HEK293 (cell line): ENCODE data around the gene S1PR3.
A peak's percentile ranks its signal among the peaks of the same experiment; 100 is the strongest.

Experiments
- CTCF ChIA-PET: fragments of 350-600 bp; formaldehyde crosslinking; extraction: SDS; loops from one replicate; lab custom pipeline; 2021; ENCODE audit warnings: antibody characterized with exemption; lab: Yijun Ruan, JAX
- POLR2A ChIA-PET: fragments of 300-600 bp; formaldehyde crosslinking; extraction: SDS; loops from one replicate; lab custom pipeline; 2020; ENCODE audit warnings: antibody characterized with exemption, inconsistent platforms; lab: Yijun Ruan, JAX
- H3K27ac ChIP-seq: fragments of 200-500 bp; sonication (Bioruptor generic); 2 replicates; pipeline ENCODE4 v1.5.1; 2014; ENCODE audit warnings: low read depth, low read length, control low read depth, inconsistent platforms; ENCODE audit errors: extremely low read depth
- H3K36me3 ChIP-seq, 2 experiments: fragments of 200-500 bp in 1 of 2; sonication (Bioruptor generic) in 1 of 2; 1 replicate in 1 of 2; 2 replicates in 1 of 2; pipeline ENCODE4 v1.5.1; 2014 to 2017; ENCODE audit warnings: inconsistent platforms in 2 of 2, low read length in 2 of 2; ENCODE audit not compliant: control insufficient read depth in 2 of 2, insufficient read depth in 1 of 2
- H3K4me1 ChIP-seq: fragments of 200-500 bp; sonication (Bioruptor generic); 2 replicates; pipeline ENCODE4 v1.5.1; 2014; ENCODE audit warnings: mild to moderate bottlenecking, low read length, inconsistent platforms; ENCODE audit not compliant: control insufficient read depth, insufficient read depth
- H3K4me3 ChIP-seq: 2 replicates; pipeline ENCODE4 v1.5.1; 2011; ENCODE audit warnings: low read depth, mild to moderate bottlenecking, control low read depth, low read length, moderate library complexity
- H3K9me3 ChIP-seq: fragments of 200-500 bp; sonication (Bioruptor generic); 2 replicates; pipeline ENCODE4 v1.5.1; 2014; ENCODE audit warnings: low read depth, low read length, inconsistent platforms; ENCODE audit not compliant: control insufficient read depth, insufficient read depth
- BCL11B ChIP-seq: fragments of 450-650 bp; formaldehyde crosslinking; IDR thresholded peaks from 2 replicates; pipeline ENCODE4 v1.5.1; 2016; ENCODE audit warnings: low read depth, missing biosample characterization, missing genetic modification characterization
- CTCF ChIP-seq: fragments of 450-650 bp; formaldehyde crosslinking; IDR thresholded peaks from 2 replicates; pipeline ENCODE4 v1.5.1; 2016; ENCODE audit warnings: missing biosample characterization, missing genetic modification characterization
- KLF9 ChIP-seq: fragments of 450-650 bp; formaldehyde crosslinking; IDR thresholded peaks from 2 replicates; pipeline ENCODE4 v1.5.1; 2016; ENCODE audit warnings: missing biosample characterization, missing genetic modification characterization, low read depth
- MZF1 ChIP-seq: fragments of 450-650 bp; formaldehyde crosslinking; IDR thresholded peaks from 2 replicates; pipeline ENCODE4 v1.5.1; 2017; ENCODE audit warnings: missing biosample characterization, missing genetic modification characterization, borderline replicate concordance
- SALL2 ChIP-seq: fragments of 450-650 bp; formaldehyde crosslinking; IDR thresholded peaks from 2 replicates; pipeline ENCODE4 v1.5.0; 2017; ENCODE audit warnings: missing biosample characterization, mild to moderate bottlenecking, missing genetic modification characterization, borderline replicate concordance
- SCRT2 ChIP-seq: fragments of 450-650 bp; formaldehyde crosslinking; IDR thresholded peaks from 2 replicates; pipeline ENCODE4 v1.5.1; 2016; ENCODE audit warnings: missing biosample characterization, missing genetic modification characterization
- YY2 ChIP-seq: fragments of 450-650 bp; formaldehyde crosslinking; IDR thresholded peaks from 2 replicates; pipeline ENCODE4 v1.5.1; 2016; ENCODE audit warnings: missing biosample characterization, missing genetic modification characterization
- ZEB2 ChIP-seq: fragments of 450-650 bp; formaldehyde crosslinking; IDR thresholded peaks from 2 replicates; pipeline ENCODE4 v1.5.1; 2016; ENCODE audit warnings: missing biosample characterization, missing genetic modification characterization
- ZFP41 ChIP-seq: fragments of 450-650 bp; formaldehyde crosslinking; IDR thresholded peaks from 2 replicates; pipeline ENCODE4 v1.5.1; 2016; ENCODE audit warnings: missing biosample characterization, missing genetic modification characterization, borderline replicate concordance
- ZNF146 ChIP-seq: fragments of 450-650 bp; formaldehyde crosslinking; IDR thresholded peaks from 2 replicates; pipeline ENCODE4 v1.5.1; 2016; ENCODE audit warnings: missing biosample characterization, missing genetic modification characterization
- ZNF148 ChIP-seq: fragments of 450-650 bp; formaldehyde crosslinking; IDR thresholded peaks from 2 replicates; pipeline ENCODE4 v1.5.0; 2017; ENCODE audit warnings: missing biosample characterization, missing genetic modification characterization, borderline replicate concordance
- ZNF155 ChIP-seq: fragments of 450-650 bp; formaldehyde crosslinking; IDR thresholded peaks from 2 replicates; pipeline ENCODE4 v1.5.1; 2016; ENCODE audit warnings: missing biosample characterization, missing genetic modification characterization
- ZNF175 ChIP-seq: fragments of 450-650 bp; formaldehyde crosslinking; IDR thresholded peaks from 2 replicates; pipeline ENCODE4 v1.5.1; 2016; ENCODE audit warnings: missing biosample characterization, missing genetic modification characterization
- ZNF2 ChIP-seq: fragments of 450-650 bp; formaldehyde crosslinking; IDR thresholded peaks from 2 replicates; pipeline ENCODE4 v1.5.1; 2016; ENCODE audit warnings: missing biosample characterization, missing genetic modification characterization
- ZNF24 ChIP-seq: fragments of 450-650 bp; formaldehyde crosslinking; IDR thresholded peaks from 2 replicates; pipeline ENCODE4 v1.5.1; 2016; ENCODE audit warnings: missing biosample characterization, missing genetic modification characterization
- ZNF248 ChIP-seq: fragments of 450-650 bp; formaldehyde crosslinking; IDR thresholded peaks from 2 replicates; pipeline ENCODE4 v1.5.1; 2017; ENCODE audit warnings: missing biosample characterization, missing genetic modification characterization
- ZNF324 ChIP-seq: fragments of 450-650 bp; formaldehyde crosslinking; IDR thresholded peaks from 2 replicates; pipeline ENCODE4 v1.5.1; 2016; ENCODE audit warnings: missing biosample characterization, missing genetic modification characterization
- ZNF350 ChIP-seq: fragments of 450-650 bp; formaldehyde crosslinking; IDR thresholded peaks from 2 replicates; pipeline ENCODE4 v1.5.0; 2017; ENCODE audit warnings: missing biosample characterization, mild to moderate bottlenecking, missing genetic modification characterization
- ZNF473 ChIP-seq: fragments of 450-650 bp; formaldehyde crosslinking; IDR thresholded peaks from 2 replicates; pipeline ENCODE4 v1.5.1; 2017; ENCODE audit warnings: missing biosample characterization, missing genetic modification characterization
- ZNF555 ChIP-seq: fragments of 450-650 bp; formaldehyde crosslinking; conservative IDR thresholded peaks from 2 replicates; pipeline ENCODE4 v1.5.1; 2017; ENCODE audit warnings: missing biosample characterization, mild to moderate bottlenecking, missing genetic modification characterization, inconsistent platforms
- ZNF571 ChIP-seq: fragments of 450-650 bp; formaldehyde crosslinking; IDR thresholded peaks from 2 replicates; pipeline ENCODE4 v1.5.0; 2017; ENCODE audit warnings: missing biosample characterization, missing genetic modification characterization
- ZNF600 ChIP-seq: fragments of 450-650 bp; formaldehyde crosslinking; IDR thresholded peaks from 2 replicates; pipeline ENCODE4 v1.5.1; 2016; ENCODE audit warnings: missing biosample characterization, missing genetic modification characterization
- ZNF623 ChIP-seq: fragments of 450-650 bp; formaldehyde crosslinking; IDR thresholded peaks from 2 replicates; pipeline ENCODE4 v1.5.1; 2016; ENCODE audit warnings: missing biosample characterization, missing genetic modification characterization
- ZNF629 ChIP-seq: fragments of 450-650 bp; formaldehyde crosslinking; IDR thresholded peaks from 2 replicates; pipeline ENCODE4 v1.5.1; 2017; ENCODE audit warnings: missing biosample characterization, missing genetic modification characterization
- ZNF701 ChIP-seq: fragments of 450-650 bp; formaldehyde crosslinking; IDR thresholded peaks from 2 replicates; pipeline ENCODE4 v1.5.1; 2016; ENCODE audit warnings: missing biosample characterization, missing genetic modification characterization
- ZNF776 ChIP-seq: fragments of 450-650 bp; formaldehyde crosslinking; IDR thresholded peaks from 2 replicates; pipeline ENCODE4 v1.5.0; 2017; ENCODE audit warnings: missing biosample characterization, missing genetic modification characterization, borderline replicate concordance
- ZNF785 ChIP-seq: fragments of 450-650 bp; formaldehyde crosslinking; IDR thresholded peaks from 2 replicates; pipeline ENCODE4 v1.5.1; 2016; ENCODE audit warnings: missing biosample characterization, missing genetic modification characterization
- ZNF843 ChIP-seq: fragments of 450-650 bp; formaldehyde crosslinking; IDR thresholded peaks from 2 replicates; pipeline ENCODE4 v1.5.1; 2016; ENCODE audit warnings: missing biosample characterization, missing genetic modification characterization
- TF ChIP-seq, protein P1 (sequence below): fragments of 450-650 bp; formaldehyde crosslinking; IDR thresholded peaks from 2 replicates; pipeline ENCODE4 v1.5.1; 2017; ENCODE audit warnings: missing biosample characterization, missing genetic modification characterization

S1PR3 gene

GRCh38 chr9:88960632-88961031, 30.6 kb upstream of the S1PR3 start:
- ChIA-PET CTCF (no interaction called here), POLR2A (no interaction called here)
- TF ChIP-seq ZNF623 (tag by site-specific recombination) = peak; percentile 48
- TF ChIP-seq ZNF350 (tag by site-specific recombination) = no peak
- H3K9me3 ChIP-seq = no peaks in the 10 kb centered on the region
- no peak overlapping the region for H3K4me3 ChIP-seq
- H3K4me1 ChIP-seq = no peaks in the 10 kb centered on the region
- no peaks in the 10 kb centered on the region for H3K36me3 ChIP-seq
- H3K27ac ChIP-seq = no peak overlapping the region

GRCh38 chr9:88965473-88965872, 25.8 kb upstream of the S1PR3 start:
- ChIA-PET POLR2A (no interaction called here), CTCF (no interaction called here)
- TF ChIP-seq ZNF155 (no peak), ZNF776 (tag by site-specific recombination) (no peak), ZNF324 (tag by site-specific recombination) (no peak), ZNF2 (tag by site-specific recombination) (no peak), ZNF629 (no peak), ZNF148 (tag by site-specific recombination) (no peak), ZNF146 (tag by site-specific recombination) (no peak), ZNF701 (tag by site-specific recombination) (no peak), YY2 (tag by site-specific recombination) (no peak), ZNF600 (tag by site-specific recombination) (no peak)
- TF ChIP-seq, protein P1, sequence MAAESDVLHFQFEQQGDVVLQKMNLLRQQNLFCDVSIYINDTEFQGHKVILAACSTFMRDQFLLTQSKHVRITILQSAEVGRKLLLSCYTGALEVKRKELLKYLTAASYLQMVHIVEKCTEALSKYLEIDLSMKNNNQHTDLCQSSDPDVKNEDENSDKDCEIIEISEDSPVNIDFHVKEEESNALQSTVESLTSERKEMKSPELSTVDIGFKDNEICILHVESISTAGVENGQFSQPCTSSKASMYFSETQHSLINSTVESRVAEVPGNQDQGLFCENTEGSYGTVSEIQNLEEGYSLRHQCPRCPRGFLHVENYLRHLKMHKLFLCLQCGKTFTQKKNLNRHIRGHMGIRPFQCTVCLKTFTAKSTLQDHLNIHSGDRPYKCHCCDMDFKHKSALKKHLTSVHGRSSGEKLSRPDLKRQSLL = no peak
- TF ChIP-seq, all 188 proteins: peak for 0
- H3K4me3 ChIP-seq = no peak overlapping the region
- no peaks in the 10 kb centered on the region for H3K4me1 ChIP-seq
- no peaks in the 10 kb centered on the region for H3K36me3 ChIP-seq
- no peak overlapping the region for H3K27ac ChIP-seq
- no peaks in the 10 kb centered on the region for H3K9me3 ChIP-seq

DNA sequence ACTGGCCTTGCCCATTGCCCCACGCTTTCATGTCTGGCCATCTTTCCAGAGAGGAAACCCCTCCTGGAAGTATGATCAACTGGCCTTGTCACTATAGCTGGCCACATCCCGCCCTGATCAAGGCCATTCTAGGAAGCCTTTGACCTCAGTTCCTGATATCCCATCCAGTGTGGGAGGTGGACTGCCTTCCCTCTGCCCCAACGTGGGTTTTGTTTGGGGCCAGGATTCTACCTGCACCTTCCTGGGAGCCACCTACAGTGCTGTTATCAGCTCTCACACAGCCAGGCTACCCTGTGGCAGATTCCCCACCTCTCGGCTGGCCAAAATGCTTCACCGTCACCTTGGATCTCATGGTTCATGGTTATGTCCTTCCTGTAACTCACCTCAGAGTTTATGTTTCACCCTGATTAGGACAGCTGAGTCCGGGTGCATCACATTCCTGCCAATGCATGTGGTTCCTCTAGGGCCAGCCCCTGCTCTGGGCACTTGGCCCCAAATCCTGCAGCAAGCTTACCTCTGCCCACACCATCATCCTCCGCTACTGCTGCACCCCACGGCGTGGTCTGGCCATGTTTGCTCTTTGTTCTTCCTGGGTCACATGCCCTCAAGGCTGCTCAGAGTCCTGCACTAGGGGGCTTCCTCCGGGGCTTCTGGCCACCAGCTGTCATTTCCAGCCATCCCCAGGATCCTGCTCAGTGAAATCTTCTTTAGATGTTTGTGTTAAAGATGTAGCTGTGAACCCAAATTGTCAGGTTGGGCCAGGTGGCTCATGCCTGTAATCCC, 24.2 kb upstream of the S1PR3 start:
- Histone ChIP-seq H3K4me3 (no peak overlapping the region), H3K9me3 (no peaks in the 10 kb centered on the region), H3K4me1 (no peaks in the 10 kb centered on the region), H3K36me3 (no peaks in the 10 kb centered on the region), H3K27ac (no peak overlapping the region)
- CTCF ChIA-PET = no interaction called here
- TF ChIP-seq ZEB2 (no peak), MZF1 (tag by site-specific recombination) (no peak), ZFP41 (tag by site-specific recombination) (no peak), SALL2 (tag by site-specific recombination) (no peak), ZNF155 (no peak), SCRT2 (no peak), ZNF175 (tag by site-specific recombination) (no peak), ZNF843 (tag by site-specific recombination) (no peak), CTCF (tag by site-specific recombination) (no peak), ZNF785 (no peak), ZNF555 (no peak), ZNF324 (tag by site-specific recombination) (no peak), ZNF24 (tag by site-specific recombination) (no peak), ZNF473 (tag by site-specific recombination) (no peak), ZNF248 (tag by site-specific recombination) (no peak), ZNF571 (tag by site-specific recombination) (no peak), KLF9 (tag by site-specific recombination) (no peak), BCL11B (tag by site-specific recombination) (no peak)
- POLR2A ChIA-PET = no interaction called here
